CD8-positive, alpha-beta memory T cell (primary cell): ENCODE data around the gene DHODH. TPM values are rescaled to one million over a fixed set of nuclear protein-coding genes. Genes with fewer than 3 reads are reported as not detected.

ENCODE experiments used
- polyA plus RNA-seq: library from polyadenylated mRNA; unstranded; fragments of 300-500 nt; fragmentation: Illumina TruSeq; gene quantifications from one replicate; pipeline ENCODE4 v1.2.3, GENCODE V29; 2021
- total RNA-seq, 2 experiments: library from RNA; stranded (reverse); gene quantifications; one replicate each; pipeline ENCODE4 v1.2.3, GENCODE V29; 2021

The DHODH gene
- total and polyA plus RNA-seq, 3 experiments from 2014 or later = 10.7 to 28.5 (median 26.2) TPM

Other genes starting within 250 kb of the DHODH start
- gene AP1G1, start 199.9 kb upstream of the DHODH start, total RNA-seq = 10 to 100 TPM; 80.4 to 83.3 TPM
- 10.9 TPM for gene AP1G1, start 199.9 kb upstream of the DHODH start, polyA plus RNA-seq
- 10 to 100 TPM; 16.9 to 19.7 TPM for gene ATXN1L, start 162.8 kb upstream of the DHODH start, total RNA-seq
- gene ATXN1L, start 162.8 kb upstream of the DHODH start, polyA plus RNA-seq = 11.9 TPM
- 1 to 10 TPM; 3.3 to 5.3 TPM for gene ZNF821, start 124.6 kb upstream of the DHODH start, total RNA-seq
- gene ZNF821, start 124.6 kb upstream of the DHODH start, polyA plus RNA-seq = 12.6 TPM
- 100 to 1,000 TPM; 172 to 177 TPM for gene IST1, start 113.2 kb upstream of the DHODH start, total RNA-seq
- gene IST1, start 113.2 kb upstream of the DHODH start, polyA plus RNA-seq = 144 TPM
- gene PKD1L3, start 8.3 kb upstream of the DHODH start, total RNA-seq = not detected
- not detected for gene PKD1L3, start 8.3 kb upstream of the DHODH start, polyA plus RNA-seq
- not detected for gene HP, start 45.8 kb downstream of the DHODH start, total RNA-seq
- gene HP, start 45.8 kb downstream of the DHODH start, polyA plus RNA-seq = not detected
- not detected for gene HPR, start 54.5 kb downstream of the DHODH start, total RNA-seq
- gene HPR, start 54.5 kb downstream of the DHODH start, polyA plus RNA-seq = not detected
- 10 to 100 TPM; 37.9 to 38.7 TPM for gene TXNL4B, start 84.9 kb downstream of the DHODH start, total RNA-seq
- gene TXNL4B, start 84.9 kb downstream of the DHODH start, polyA plus RNA-seq = 14.0 TPM
- 10 to 100 TPM; 93.6 to 98.3 TPM for gene DHX38, start 85.1 kb downstream of the DHODH start, total RNA-seq
- 32.7 TPM for gene DHX38, start 85.1 kb downstream of the DHODH start, polyA plus RNA-seq
- under 1 TPM; 0.09 to 0.15 TPM for gene PMFBP1, start 163.4 kb downstream of the DHODH start, total RNA-seq
- gene PMFBP1, start 163.4 kb downstream of the DHODH start, polyA plus RNA-seq = 0.13 TPM